Upper lobe of right lung (tissue), 1 donor: Measurements from ENCODE around the gene DAP. TPM values are rescaled to one million over a fixed set of nuclear protein-coding genes. Genes with fewer than 3 reads are reported as not detected.

ENCODE experiments used
- ATAC-seq: fragments of 200-7000 bp; cut with Tn5 transposase; one replicate; pipeline ENCODE4 v1.9.1; 2020; ENCODE audit warnings: mild to moderate bottlenecking, moderate library complexity
- DNase-seq: peaks from one replicate; pipeline ENCODE4 v3.0.0-alpha.2; 2020
- H3K27ac ChIP-seq: fragments of 200-600 bp; one replicate; pipeline ENCODE4 v1.8.0; 2022
- H3K27me3 ChIP-seq: fragments of 200-600 bp; one replicate; pipeline ENCODE4 v1.8.0; 2022; ENCODE audit warnings: mild to moderate bottlenecking
- H3K36me3 ChIP-seq: fragments of 200-600 bp; one replicate; pipeline ENCODE4 v1.8.0; 2022
- H3K4me1 ChIP-seq: fragments of 200-600 bp; one replicate; pipeline ENCODE4 v1.8.0; 2022
- H3K4me3 ChIP-seq: fragments of 200-600 bp; one replicate; pipeline ENCODE4 v1.8.0; 2022; ENCODE audit warnings: mild to moderate bottlenecking
- H3K9me3 ChIP-seq: fragments of 200-600 bp; one replicate; pipeline ENCODE4 v1.8.0; 2022
- CTCF ChIP-seq: fragments of 200-600 bp; IDR thresholded peaks from one replicate; pipeline ENCODE4 v1.8.0; 2022; ENCODE audit warnings: antibody characterized with exemption
- intact Hi-C: fragments of 100-400 bp; cut with DNase I; formaldehyde crosslinking; loops from one replicate; pipeline ENCODE4 v1.11.0; 2022
- total RNA-seq: library from RNA; stranded (reverse); fragmentation: NEBNext Ultra II Directional; extraction: Animal tissue kit (Norgen Biotek cat#: 25700); gene quantifications from one replicate; pipeline ENCODE4 v1.2.1, GENCODE V29; 2021
- donor health status: DM: no; HTN: yes; CAD: no; lungs with severe emphysema.

DAP gene
- total RNA-seq, 1 donor from 2014 or later = 105 TPM

- Histone ChIP-seq H3K4me1 (no peaks in the 10 kb centered on the region), H3K4me3 (no peak overlapping the region), H3K27ac (no peak overlapping the region), H3K9me3 (no peaks in the 10 kb centered on the region), H3K27me3 (no peaks in the 10 kb centered on the region), H3K36me3 (peaks cover 29% of the 10 kb centered on the region)
- DNase-seq = no peak
- no peak for ATAC-seq
- intact Hi-C loops = no loop called here
- TF ChIP-seq CTCF = no peak
Observed at GRCh38 chr5:10685115-10685521, 75.9 kb downstream of the DAP start.

- H3K4me3 ChIP-seq = no peak overlapping the region
- H3K4me1 ChIP-seq = no peaks in the 10 kb centered on the region
- intact Hi-C loops = no loop called here
- no peaks in the 10 kb centered on the region for H3K27me3 ChIP-seq
- no peaks in the 10 kb centered on the region for H3K9me3 ChIP-seq
- DNase-seq = no peak
- no peak overlapping the region for H3K27ac ChIP-seq
- peaks cover 35% of the 10 kb centered on the region for H3K36me3 ChIP-seq
- TF ChIP-seq CTCF = no peak
- ATAC-seq = no peak
Observed at GRCh38 chr5:10684303-10685086, 76.5 kb downstream of the DAP start.

GRCh38 chr5:10682801-10683525 is 78.1 kb downstream of the DAP start:
- DNase-seq = no peak
- intact Hi-C loops = no loop called here
- no peak overlapping the region for H3K27ac ChIP-seq
- TF ChIP-seq CTCF = no peak
- no peaks in the 10 kb centered on the region for H3K4me1 ChIP-seq
- no peak overlapping the region for H3K4me3 ChIP-seq
- H3K9me3 ChIP-seq = no peaks in the 10 kb centered on the region
- ATAC-seq = no peak
- H3K36me3 ChIP-seq = peaks cover 47% of the 10 kb centered on the region
- no peaks in the 10 kb centered on the region for H3K27me3 ChIP-seq

- Histone ChIP-seq H3K9me3 (no peaks in the 10 kb centered on the region), H3K27ac (no peak overlapping the region), H3K4me3 (no peak overlapping the region), H3K36me3 (peaks cover 47% of the 10 kb centered on the region), H3K4me1 (no peaks in the 10 kb centered on the region), H3K27me3 (no peaks in the 10 kb centered on the region)
- ATAC-seq (no peak), DNase-seq (no peak)
- TF ChIP-seq CTCF = no peak
- intact Hi-C loops = no loop called here
Observed at GRCh38 chr5:10681731-10682679, 79.0 kb downstream of the DAP start.

GRCh38 chr5:10680876-10681481 is 80.1 kb downstream of the DAP start:
- ATAC-seq = no peak
- no peak overlapping the region for H3K4me3 ChIP-seq
- intact Hi-C loops = no loop called here
- H3K27me3 ChIP-seq = no peaks in the 10 kb centered on the region
- H3K36me3 ChIP-seq = peaks cover 47% of the 10 kb centered on the region
- H3K27ac ChIP-seq = no peak overlapping the region
- DNase-seq = no peak
- no peaks in the 10 kb centered on the region for H3K9me3 ChIP-seq
- no peak for TF ChIP-seq CTCF
- no peaks in the 10 kb centered on the region for H3K4me1 ChIP-seq
